ENCODE results near the gene LRMDA.

Gene LRMDA

DNA sequence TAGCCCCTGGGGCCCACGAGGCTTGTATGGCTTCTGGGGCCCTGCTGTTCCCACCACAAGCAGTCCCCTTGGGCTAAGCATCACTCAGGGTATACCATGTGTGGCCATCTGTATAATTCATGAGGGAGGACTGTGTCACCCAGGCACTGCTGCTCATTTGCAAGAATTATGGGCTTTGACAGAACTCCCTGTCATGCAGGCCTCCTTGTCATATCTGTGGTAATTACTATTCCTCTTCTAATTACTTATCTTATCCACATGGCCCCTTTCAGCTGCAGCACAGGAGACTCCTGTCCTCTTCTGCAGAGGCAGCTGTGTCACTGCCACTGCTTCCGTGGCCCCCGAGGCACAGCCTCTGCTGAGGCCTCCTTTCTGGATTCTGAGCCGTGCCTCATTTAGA is 46.3 kb downstream of the LRMDA start:
- DNase-seq, result no peak

DNA sequence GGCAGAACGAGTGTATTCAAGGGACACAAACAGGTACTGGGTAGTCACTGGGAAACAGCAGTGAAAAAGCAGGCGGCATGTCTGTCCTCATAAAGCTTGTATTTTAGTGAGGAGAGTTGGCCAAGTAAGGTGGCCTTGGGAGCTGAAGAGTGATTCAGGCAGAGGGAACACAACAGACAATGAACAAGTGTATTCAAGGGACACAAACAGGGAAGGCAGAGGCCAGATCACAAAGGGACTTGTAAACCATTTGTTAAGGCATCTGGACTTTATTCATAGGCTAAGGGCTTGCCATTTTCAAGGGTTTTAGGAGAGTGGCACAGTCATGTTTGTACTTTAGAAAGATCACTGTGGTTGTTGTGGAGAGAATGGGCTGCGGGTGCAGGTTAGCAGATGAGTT is 49.0 kb downstream of the LRMDA start:
- DNase-seq, result no peak

DNA sequence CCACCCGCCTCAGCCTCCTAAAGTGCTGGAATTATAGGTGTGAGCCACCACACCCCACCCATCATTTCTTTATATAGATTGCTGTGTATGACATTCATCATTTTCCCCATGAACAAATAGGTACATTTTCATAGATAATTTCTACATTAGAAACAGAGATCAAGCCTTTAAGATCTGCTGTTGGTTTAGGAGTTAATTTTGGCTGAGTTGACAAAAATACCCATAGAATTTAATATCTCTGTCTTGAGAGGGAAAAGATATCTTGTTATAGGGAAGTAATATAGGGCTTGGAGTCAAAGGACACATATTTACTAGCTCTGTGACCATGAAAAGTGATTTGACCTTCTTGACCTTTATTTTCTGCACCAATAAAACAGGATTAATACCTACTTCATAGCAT is 51.8 kb downstream of the LRMDA start:
- no peak for DNase-seq

DNA sequence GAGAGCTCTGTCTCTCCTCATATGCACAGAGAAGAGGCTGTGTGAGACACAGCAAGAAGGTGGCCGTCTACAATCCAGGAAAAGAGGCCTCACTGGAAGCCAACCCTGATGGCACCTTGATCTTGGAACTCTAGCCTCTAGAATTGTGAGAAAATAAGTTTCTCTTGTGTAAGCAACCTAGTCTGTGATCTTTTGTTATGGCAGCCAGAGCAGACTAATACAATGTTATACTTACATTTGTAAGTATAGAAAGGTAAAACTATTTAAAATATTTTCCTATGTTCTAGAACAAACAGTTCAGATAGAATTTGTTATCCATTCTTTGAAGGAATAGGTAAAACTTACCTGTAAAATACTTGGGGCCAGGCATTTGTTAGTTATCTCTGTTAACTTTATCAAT is 53.3 kb downstream of the LRMDA start:
- no peak for DNase-seq

DNA sequence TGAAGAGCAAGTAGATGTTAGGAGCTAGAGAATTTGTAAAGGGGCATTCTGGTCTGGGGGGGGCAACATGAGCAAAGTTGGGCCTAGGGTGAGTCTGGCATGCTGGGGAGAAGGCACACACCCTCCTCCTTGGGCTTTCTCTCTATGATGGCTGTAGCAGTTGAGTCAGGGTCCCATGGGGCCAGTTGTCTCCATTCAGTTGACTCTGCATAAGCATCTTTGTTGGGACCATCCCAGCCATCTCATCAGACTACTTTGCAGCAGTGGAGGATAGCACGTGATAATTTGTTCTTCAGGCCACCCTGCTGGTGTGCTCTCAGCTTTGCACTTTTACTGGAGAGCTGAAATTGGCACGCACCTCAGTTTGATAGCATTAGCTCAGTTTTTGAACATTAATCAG is 55.2 kb downstream of the LRMDA start:
- DNase-seq, result no peak

DNA sequence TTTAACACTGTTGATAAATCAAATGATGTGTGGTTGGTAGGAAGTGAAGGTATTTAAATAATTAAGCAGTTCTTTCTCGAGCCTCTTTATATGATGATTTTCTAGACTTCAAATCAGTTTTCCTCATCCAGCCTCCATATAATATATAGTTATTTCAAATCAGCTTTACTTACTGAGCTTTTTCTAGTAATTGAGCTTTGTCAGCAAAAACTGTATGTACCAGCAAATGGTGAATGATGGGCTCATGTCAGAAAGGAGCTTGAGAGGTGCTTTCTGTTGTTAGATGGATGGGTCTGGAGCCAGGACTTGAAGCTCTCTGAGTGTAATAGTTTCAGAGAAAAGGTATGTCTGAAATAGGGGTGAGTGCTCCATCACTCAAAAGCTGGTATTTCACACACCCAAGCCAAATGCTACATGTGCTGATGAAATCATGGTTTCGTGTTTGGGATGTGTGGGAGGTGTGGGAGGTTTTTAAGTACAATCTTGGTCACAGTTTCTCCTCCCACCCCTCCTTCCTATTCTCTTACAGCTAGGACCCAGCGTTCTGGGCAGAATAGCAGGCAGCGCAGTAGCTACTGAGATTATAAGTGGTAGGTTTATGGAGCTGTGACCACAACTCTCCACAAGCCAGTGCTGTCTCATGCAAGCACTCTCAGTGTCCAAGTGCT is 55.8 kb downstream of the LRMDA start:
- DNase-seq, result no peak

DNA sequence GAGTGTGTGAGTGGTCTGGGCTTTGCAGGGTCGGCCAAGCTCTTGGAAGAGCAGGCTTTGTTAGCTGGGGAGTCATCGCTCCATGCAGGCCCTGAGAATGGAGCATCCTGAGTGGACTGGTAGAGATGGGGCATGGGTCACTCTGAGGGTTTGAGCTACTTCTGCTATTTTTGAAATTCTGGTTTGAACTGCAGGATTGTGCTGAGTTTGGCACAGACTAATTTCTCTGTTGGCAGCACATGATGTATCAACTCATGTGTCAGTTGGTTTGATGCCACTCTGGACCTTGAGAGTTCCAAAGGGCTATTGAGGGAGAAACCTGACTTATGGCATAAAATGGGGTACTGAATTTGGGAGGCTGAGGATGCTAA is 56.3 kb downstream of the LRMDA start:
- no peak for DNase-seq

DNA sequence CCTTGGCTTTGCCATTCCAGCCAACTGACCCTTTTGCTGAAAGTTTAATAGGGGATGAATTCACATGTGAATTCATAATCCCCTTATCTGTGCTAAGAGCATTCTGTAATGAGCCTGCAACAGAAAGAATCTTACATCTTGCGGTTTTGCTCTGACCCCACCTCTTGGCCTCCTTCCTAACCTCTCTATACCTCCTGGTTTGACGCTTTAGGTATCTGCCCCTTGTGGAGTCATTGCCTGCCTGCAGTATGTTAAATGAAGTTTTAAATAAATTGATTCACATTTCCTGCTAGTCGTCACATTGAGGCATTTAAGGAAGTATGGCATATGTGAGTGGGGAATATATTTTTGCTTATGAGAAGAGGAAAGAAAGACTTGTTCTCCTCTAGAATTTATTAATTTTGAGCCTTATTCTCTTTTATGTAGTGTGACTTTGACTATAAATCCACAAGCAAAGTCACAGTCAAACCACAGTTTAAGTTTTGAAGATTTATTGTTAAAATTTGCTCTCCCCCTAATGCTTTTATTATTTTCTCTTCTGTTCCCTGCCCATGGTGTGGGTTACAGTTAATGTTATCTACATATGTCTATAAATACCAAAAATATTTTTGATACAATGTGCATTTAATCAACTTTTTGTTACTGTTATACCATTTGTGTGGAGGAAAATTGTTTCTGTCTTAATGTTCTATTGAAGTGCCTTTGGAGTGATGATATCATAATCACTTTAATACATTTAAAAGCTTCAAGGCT is 60.9 kb downstream of the LRMDA start:
- no peak for DNase-seq

DNA sequence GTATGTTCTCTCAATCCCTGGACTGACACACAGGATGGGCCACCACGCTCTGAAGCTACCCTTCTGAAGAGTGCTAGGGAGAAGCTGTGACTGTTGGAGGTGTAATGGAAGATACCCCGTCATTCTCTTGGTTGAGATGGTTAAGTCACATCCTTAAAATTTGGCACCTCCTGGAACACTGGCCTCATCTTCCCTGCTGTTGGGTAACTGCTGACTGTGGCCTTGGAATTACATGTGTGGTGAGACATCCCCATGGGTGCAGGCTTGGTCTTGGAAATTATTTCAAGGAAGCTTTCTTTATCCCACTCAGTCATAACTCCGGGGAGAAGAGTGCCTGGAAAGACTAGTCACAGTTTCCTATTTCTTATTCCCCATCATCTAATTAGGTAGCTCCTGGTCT is 62.0 kb downstream of the LRMDA start:
- no peak for DNase-seq

DNA sequence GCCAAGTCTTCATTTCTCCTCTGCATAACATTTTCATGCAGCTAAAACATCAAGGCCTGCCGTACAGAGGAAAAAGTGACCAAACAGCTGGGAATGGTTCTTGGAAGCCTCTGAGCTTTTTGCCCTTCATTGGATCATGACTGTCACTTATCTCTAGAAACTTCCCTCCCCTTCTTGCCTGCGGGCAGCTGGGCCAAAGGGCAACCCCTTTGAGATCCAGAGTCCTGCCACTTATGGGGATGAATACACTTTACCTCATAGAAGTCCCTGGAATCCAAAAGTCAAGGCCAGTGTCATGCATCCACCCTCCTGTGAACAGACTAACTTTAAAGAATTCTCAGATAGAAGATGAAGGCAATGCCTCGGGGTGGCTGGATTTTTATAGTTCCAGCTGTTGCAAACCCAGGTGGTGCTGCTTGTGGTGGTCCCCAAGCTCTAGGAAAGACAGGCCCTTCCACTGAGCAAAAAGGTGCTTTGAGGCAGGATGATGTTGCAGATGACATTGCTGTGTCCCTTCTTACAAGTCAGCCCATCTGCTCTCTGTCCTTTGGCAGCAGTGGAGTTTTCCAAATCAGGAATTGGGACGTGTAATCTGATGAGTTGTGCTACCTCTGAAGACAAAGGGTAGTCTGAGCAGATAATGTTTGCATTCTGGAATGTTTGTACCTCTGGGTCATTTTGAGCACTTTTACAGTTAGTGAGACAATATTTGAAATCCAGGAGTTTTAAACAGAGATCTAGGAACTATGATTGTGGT is 64.2 kb downstream of the LRMDA start:
- no peak for DNase-seq

DNA sequence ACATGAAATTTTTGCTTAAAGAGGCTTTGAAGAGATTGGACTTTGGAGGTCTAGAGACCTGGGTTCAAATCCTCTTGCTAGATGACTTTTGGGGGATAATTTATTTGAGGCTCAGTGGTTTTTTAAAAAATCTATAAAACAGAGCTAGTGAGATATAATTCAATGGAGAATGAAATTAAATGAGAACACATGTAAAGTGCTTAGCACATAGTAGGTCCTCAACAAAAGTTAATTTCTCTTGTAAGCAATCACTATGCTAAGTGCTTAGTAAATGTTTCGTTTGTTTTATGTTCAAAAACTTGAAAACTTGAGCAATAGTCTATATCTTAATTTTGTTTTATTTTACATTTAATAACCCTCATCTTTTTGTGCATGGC is 64.8 kb downstream of the LRMDA start:
- DNase-seq, result no peak

DNA sequence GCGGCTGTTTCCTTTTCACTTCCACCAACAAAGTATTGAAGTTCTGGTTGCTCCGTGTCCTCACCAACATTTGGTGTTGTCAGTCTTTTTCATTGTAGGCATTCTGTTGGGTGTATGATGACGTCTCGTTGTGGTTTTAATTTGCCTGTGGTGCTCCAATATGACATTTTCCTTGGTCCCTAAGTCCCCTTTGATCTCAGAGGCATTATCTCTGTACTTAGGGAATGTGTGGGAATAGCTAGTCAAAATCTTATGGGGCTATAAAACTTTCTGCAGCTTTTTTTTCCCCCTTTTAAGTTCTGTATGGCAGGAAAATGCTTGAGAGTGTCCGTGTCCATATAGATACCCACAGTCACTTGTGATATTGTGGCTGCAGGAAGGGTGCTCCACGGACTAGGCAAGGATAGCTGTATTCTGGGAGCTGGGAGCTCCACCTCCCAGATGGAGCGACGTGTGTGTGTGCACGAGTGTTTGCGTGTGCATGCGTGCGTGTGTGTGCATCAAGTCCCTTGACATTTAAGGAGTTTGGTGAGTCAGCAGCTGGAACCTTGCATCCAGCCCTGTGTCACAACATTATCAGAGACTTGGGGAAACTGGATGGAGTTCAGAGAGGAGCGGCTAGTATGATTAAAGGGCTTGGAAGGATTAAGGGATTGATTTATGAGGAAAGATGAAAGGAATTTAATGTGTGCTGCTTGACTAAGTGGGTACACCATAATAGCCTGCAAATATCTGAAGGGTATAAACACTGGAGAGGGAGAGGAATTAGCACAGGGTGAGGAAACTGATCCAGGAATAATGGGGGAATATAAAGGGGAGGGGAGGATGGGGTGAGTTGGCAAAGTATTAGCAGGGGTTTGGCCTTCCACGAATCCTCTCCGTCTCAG is 66.8 kb downstream of the LRMDA start:
- no peak for DNase-seq

DNA sequence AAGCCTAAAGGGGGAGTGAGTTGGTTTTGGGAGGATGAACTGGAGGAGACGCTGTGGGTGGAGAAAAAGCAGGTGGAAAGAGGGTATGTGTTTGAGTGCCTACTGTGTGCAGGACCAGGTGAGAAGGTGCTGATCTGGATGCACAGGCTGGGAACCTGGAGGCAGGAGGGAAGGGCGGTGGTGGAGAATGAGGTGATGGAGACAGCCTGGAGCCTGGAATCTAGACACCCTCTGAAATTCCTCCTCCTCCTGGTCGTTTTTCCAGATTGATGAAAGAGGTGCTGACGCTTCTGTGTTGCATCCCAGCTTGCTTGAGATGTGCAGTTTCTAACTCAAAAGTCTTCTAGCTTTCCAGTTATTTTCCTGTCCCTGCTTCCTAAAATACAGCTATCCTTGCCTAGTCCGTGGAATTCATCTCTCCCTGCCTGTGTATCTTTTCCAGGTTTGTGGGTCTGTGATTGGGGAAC is 67.5 kb downstream of the LRMDA start:
- no peak for DNase-seq

DNA sequence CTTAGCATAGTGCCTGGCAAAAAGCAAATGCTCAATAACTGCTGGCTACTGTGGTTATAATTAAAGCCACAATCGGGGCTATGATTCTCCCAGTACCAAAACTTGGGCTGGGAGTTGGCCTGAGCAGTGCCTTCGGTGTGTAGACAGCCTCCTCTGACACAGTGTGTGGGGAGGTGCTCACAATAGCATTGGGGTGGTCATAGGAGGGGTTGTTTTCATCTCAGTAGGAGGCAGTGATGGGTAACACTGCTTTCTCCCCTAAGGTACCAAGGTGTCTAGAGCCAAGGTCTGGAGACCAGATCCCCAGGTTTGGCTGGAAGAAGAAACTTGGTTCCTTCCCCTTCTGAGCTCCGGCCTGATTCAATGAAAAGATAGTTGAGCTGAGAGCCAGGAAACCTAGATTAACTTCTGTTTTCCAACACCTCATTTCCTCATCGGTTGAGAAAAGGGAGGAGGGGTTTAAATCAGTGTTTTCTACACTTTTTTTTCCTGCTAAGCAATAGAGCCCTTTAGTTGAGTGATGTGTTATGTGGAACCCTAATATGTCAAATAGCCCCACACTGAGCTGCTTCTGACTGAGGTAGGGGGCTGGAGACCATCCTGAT is 68.2 kb downstream of the LRMDA start:
- no peak for DNase-seq

DNA sequence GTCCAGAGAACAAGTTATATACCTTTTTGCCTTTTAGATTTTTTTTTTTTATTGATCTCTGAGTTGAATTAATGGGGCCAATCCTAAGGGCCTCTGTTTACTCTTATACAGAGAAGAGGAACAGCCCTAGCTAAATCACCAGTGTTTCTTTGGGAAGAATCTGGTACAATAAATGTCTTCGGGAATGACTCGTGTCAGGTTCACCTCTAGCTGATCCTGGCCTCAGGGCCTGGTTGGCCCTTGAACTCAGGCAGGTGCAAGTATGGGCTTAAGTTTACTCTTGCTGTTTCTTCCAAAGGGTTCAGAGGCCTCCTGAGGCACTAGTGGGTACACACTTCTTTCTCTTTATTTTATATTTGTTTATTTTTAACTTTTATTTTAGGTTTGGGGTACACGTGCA is 71.0 kb downstream of the LRMDA start:
- DNase-seq, result no peak

DNA sequence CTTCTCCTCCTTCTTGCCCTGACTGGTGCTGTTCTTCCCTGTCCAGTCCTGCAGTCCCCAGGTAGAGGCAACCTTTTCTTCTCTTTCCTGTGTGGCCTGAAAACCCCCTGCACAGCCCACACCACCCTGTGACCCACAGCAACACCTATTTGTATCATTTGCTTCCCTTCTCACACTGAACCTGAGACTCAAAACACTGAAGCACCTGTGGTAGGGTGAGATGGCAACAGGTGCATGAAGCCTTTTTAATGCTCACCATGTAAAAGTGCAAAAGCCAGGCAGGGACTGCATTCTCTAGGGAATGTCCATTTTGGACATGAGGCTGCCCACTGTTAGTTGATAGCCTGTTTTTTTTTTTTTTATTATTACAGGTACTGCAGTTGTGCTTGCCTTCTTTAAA is 71.4 kb downstream of the LRMDA start:
- DNase-seq, result no peak

DNA sequence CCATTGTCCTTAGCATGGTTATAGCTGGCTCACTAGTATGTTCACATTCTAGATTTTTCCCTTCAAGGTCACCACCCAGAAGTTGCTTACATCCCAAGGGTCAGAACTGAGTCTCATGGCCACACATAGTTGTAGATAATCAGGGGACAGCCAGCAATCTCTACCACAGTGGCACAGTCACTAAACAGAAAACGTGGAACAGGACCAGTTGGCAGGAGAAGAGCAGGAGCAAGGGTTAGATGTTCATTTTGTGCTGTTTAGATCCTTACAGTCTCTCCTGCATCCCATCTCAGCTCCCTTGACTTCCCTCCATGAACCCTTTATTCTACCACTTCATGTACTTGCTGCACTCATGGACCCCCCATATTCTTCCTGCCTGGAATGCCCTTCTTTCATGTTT is 73.9 kb downstream of the LRMDA start:
- no peak for DNase-seq

DNA sequence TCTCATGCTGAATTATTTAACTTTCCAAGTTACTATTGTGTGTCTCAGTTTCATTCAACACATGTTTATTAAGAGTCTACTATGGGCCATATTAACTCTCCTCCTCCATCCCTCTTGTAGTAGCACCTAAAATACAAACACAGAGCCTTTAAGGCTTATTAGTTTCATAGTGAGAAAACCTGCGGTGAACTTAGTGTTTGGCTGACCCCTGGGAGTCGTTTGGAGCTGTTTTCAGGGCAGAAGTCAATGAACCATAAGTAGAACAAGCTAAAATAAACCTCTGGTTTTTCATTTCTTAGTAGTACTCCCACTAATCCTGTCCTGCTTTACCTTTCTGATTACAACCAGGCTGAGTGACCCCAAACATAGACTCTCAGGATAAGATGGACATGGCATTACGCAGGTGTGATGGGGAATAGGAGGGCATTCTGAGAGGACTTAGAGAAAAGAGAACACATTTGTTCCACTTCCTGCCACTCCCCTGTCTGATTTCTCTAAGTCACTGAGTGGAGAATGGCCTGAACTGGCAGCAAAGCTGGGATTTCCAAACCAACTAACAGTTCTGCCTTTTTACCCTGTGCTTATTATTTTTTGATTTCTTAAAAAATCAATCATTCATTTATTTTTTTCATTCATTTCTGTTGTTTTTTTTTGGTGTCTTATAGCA is 74.5 kb downstream of the LRMDA start:
- no peak for DNase-seq

DNA sequence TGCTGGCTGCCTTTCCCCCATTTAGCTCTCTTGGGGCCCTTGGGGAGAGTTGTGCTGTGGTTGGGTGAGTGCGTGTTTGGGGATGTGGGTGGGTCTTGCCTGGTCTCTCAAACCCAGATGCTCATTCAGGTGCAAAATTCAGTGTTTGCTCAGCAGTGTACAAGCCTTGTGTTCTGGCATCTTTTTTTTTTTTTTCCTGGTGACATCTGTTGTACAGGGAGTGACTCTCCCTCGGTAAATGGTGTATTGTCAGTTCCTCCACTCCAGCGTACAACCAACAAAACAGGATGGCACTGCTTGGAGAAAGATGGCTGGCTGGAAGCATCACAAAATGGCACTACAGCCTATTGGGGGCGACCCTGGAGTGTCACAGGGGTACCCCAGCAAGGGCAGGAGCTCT is 75.5 kb downstream of the LRMDA start:
- DNase-seq, result no peak

DNA sequence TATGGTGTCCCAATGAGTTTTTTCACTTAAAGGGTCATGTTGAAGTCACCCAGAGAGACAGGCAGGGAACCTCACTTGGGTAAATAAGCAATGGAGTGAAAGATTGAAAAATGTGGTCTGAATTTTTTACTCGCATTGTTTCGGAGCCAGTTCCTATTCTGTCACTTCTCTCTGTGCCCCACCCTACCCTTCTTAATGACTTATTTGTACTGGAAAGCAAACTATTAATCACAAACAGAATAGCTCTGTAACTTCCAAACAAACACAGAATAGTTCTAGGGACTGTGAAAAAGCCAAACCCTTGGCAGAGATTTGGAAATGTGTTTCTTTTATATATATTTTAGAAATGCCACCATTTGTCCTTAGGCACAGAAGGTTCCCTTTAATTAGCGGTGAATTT is 76.0 kb downstream of the LRMDA start:
- no peak for DNase-seq

DNA sequence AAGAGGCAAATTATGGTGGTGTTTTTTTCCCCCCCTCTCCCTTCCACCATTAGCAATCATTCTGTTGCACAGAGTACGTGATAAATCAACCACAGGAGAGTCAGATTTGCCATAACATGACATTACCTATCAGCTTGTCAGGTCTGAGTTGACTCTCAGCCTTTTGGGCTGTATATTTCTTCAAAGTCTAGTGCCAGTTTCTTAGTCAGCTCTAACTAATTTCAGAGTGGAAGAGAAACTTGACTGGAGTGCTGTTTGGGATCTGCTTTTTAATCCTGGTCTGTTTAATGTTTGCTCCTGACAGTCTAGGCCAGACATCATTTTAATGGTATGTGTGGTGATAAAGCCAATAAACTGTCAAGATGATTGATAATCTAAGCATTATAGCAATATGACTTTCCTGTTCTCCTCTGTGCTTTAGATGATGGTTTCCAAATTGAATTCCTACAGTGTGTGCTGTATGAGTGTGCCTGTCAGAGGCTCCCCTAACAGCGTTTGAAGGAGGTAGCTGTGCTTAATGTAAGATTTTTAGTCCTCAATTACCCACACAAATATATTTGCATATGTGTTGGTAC is 76.9 kb downstream of the LRMDA start:
- DNase-seq, result no peak

DNA sequence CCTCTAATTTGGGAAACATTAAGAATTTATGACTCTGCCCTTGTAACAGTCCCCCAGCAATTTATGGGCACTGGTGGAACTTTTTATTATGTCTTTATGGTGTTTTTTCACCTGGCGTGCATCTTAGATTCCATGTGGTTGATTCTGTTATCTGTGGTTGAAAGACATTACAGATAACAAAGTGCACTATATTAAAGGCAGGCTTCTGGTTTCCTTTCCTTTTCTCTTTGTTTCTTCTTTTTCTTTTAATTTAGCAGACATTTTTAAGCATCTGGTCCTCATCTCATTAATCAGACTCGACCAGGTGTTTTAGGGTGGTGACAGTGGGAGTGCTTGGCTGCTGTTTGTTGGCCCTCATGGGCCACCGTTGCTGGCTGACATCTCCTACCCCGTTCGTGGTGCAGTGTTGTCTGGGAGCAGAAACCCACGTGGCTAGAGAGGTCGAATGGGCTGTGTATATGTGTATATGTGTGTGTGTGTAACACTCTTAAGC is 77.4 kb downstream of the LRMDA start:
- DNase-seq, result no peak

Measured in stimulated activated naive CD4-positive, alpha-beta T cell (primary cell).